CD14-positive monocyte (primary cell): Measurements from ENCODE around the gene HSDL1. TPM values are rescaled to one million over a fixed set of nuclear protein-coding genes. Genes with fewer than 3 reads are reported as not detected.

Experiments used
- DNase-seq, 3 donors: peaks; one replicate each; pipeline ENCODE4 v3.0.0-alpha.2; 2011 to 2022
- H2AFZ ChIP-seq: 2 replicates; pipeline ENCODE4 v1.6.0; 2012; ENCODE audit warnings: mild to moderate bottlenecking, low read depth, low read length, inconsistent platforms; ENCODE audit not compliant: insufficient read depth, poor library complexity, severe bottlenecking
- H3K27ac ChIP-seq, 2 donors: 1 replicate in 1 of 2; 2 replicates in 1 of 2; pipeline ENCODE4 v1.5.1; 2012 to 2013; ENCODE audit warnings: low read length in 2 of 2, control low read depth in 1 of 2, inconsistent platforms in 1 of 2, low read depth in 1 of 2, mild to moderate bottlenecking in 1 of 2
- H3K27me3 ChIP-seq, 2 donors: one replicate each; pipeline versions ENCODE4 v1.6.0 to v1.6.1; 2011 to 2013; ENCODE audit warnings: low read length in 2 of 2; ENCODE audit not compliant: control insufficient read depth in 2 of 2, insufficient read depth in 2 of 2
- H3K36me3 ChIP-seq, 2 donors: replicated peaks in 1 of 2; 1 replicate in 1 of 2; 2 replicates in 1 of 2; pipeline versions ENCODE4 v1.5.1 to v1.6.1; 2012 to 2013; ENCODE audit warnings: low read length in 2 of 2, control low read depth in 1 of 2, inconsistent platforms in 1 of 2, mild to moderate bottlenecking in 1 of 2; ENCODE audit not compliant: insufficient read depth in 2 of 2, control insufficient read depth in 1 of 2
- H3K4me1 ChIP-seq, 2 donors: 1 replicate in 1 of 2; 2 replicates in 1 of 2; pipeline versions ENCODE4 v1.5.1 to v1.6.1; 2012 to 2013; ENCODE audit warnings: low read length in 2 of 2, control low read depth in 1 of 2, inconsistent platforms in 1 of 2, mild to moderate bottlenecking in 1 of 2, moderate library complexity in 1 of 2; ENCODE audit not compliant: insufficient read depth in 2 of 2, control insufficient read depth in 1 of 2
- H3K4me2 ChIP-seq: replicated peaks from 2 replicates; pipeline ENCODE3; 2012; ENCODE audit warnings: low read length, moderate library complexity, mild to moderate bottlenecking; ENCODE audit not compliant: poor library complexity, severe bottlenecking; ENCODE audit errors: extremely low read depth
- H3K4me3 ChIP-seq, 3 experiments: fragments of 200-600 bp in 1 of 3; sonication (generic) in 1 of 3; replicated peaks in 1 of 3; 1 replicate in 2 of 3; 2 replicates in 1 of 3; pipeline ENCODE4 v1.5.1; 2011 to 2013; ENCODE audit warnings: low read length in 3 of 3, mild to moderate bottlenecking in 3 of 3, control low read depth in 2 of 3, low read depth in 2 of 3, inconsistent platforms in 1 of 3, moderate library complexity in 1 of 3
- H3K79me2 ChIP-seq: 2 replicates; pipeline ENCODE4 v1.6.0; 2012; ENCODE audit warnings: mild to moderate bottlenecking, control low read depth, inconsistent platforms, low read length, moderate library complexity; ENCODE audit not compliant: insufficient read depth
- H3K9ac ChIP-seq: 2 replicates; pipeline ENCODE4 v1.6.0; 2017; ENCODE audit warnings: low read length, mild to moderate bottlenecking; ENCODE audit not compliant: insufficient read depth, poor library complexity, severe bottlenecking
- H3K9me3 ChIP-seq, 2 donors: replicated peaks in 1 of 2; 1 replicate in 1 of 2; 2 replicates in 1 of 2; pipeline versions ENCODE4 v1.5.1 to v1.6.1; 2012 to 2013; ENCODE audit warnings: low read length in 2 of 2, control low read depth in 1 of 2; ENCODE audit not compliant: control insufficient read depth in 1 of 2, insufficient read depth in 1 of 2
- H4K20me1 ChIP-seq: 2 replicates; pipeline ENCODE4 v1.6.0; 2012; ENCODE audit warnings: mild to moderate bottlenecking, low read length, control low read depth, moderate library complexity; ENCODE audit not compliant: insufficient read depth
- H3K27ac Mint-ChIP-seq, 7 donors: one replicate each; pipeline ENCODE4 v1.8.0; 2020; ENCODE audit warnings: mild to moderate bottlenecking in 7 of 7, mixed read lengths in 7 of 7, moderate library complexity in 6 of 7, inconsistent platforms in 2 of 7
- H3K27me3 Mint-ChIP-seq, 3 donors: one replicate each; pipeline ENCODE4 v1.8.0; 2021 to 2022; ENCODE audit warnings: low read depth in 3 of 3, mild to moderate bottlenecking in 3 of 3, mixed read lengths in 3 of 3, moderate library complexity in 3 of 3, inconsistent platforms in 1 of 3
- H3K36me3 Mint-ChIP-seq, 2 donors: one replicate each; pipeline ENCODE4 v1.8.0; 2020; ENCODE audit warnings: mixed read lengths in 2 of 2, inconsistent platforms in 1 of 2, mild to moderate bottlenecking in 1 of 2
- H3K4me1 Mint-ChIP-seq: one replicate; pipeline ENCODE4 v1.8.0; 2020; ENCODE audit warnings: mild to moderate bottlenecking, mixed read lengths
- H3K4me3 Mint-ChIP-seq, 2 donors: one replicate each; pipeline ENCODE4 v1.8.0; 2020; ENCODE audit warnings: mild to moderate bottlenecking in 2 of 2, mixed read lengths in 2 of 2, moderate library complexity in 1 of 2
- H3K9me3 Mint-ChIP-seq, 7 donors: one replicate each; pipeline ENCODE4 v1.8.0; 2020 to 2022; ENCODE audit warnings: mixed read lengths in 7 of 7, mild to moderate bottlenecking in 6 of 7, moderate library complexity in 6 of 7, inconsistent platforms in 2 of 7
- CTCF ChIP-seq: fragments of 200-600 bp; IDR thresholded peaks from one replicate; pipeline ENCODE4 v1.8.0; 2022; ENCODE audit warnings: antibody characterized with exemption, mild to moderate bottlenecking
- WGBS: methylation state at CpG from one replicate; pipeline ENCODE4 v1.1.5; 2013; ENCODE audit warnings: missing lambda C conversion rate; ENCODE audit not compliant: insufficient coverage; 5-methylcytosine and 5-hydroxymethylcytosine counted together
- intact Hi-C, 2 donors: fragments of 100-400 bp; cut with micrococcal nuclease; formaldehyde crosslinking; loops; one replicate each; pipeline versions ENCODE4 v1.15.0 to v1.15.1; 2023
- polyA plus RNA-seq, 3 donors: library from polyadenylated mRNA; depleted of rRNA in 1 of 3; unstranded in 2 of 3; stranded (reverse) in 1 of 3; fragments of 300-500 nt in 2 of 3; fragments of >200 nt in 1 of 3; fragmentation: Illumina TruSeq in 2 of 3; gene quantifications; 1 replicate in 2 of 3; 2 replicates in 1 of 3; pipeline ENCODE4 v1.2.3, GENCODE V29; 2012 to 2021

The HSDL1 gene
- polyA plus RNA-seq, 3 donors = 7.3 to 13.3 (median 8.0) TPM

GRCh38 chr16:84161037-84161436, 16.1 kb upstream of the HSDL1 start:
- WGBS = 86% methylated on average over 9 of the region's 10 CpGs
- peaks cover 15 to 35% of the 10 kb centered on the region in 2 donors for H3K27me3 ChIP-seq
- Mint-ChIP-seq H3K36me3 (peaks cover 0 to 2% of the 10 kb centered on the region in 2 donors), H3K4me1 (no peaks in the 10 kb centered on the region), H3K27me3 (peaks cover 38 to 54% (median 40%) of the 10 kb centered on the region in 3 donors), H3K4me3 (no peak overlapping the region), H3K27ac (no peak overlapping the region), H3K9me3 (no peaks in the 10 kb centered on the region)
- no peak overlapping the region for H3K4me3 ChIP-seq
- no peaks in the 10 kb centered on the region for H4K20me1 ChIP-seq
- no peak overlapping the region for H3K9ac ChIP-seq
- H3K27ac ChIP-seq = no peak overlapping the region
- no peak overlapping the region for H3K4me2 ChIP-seq
- no peak for TF ChIP-seq CTCF
- H3K9me3 ChIP-seq = no peaks in the 10 kb centered on the region
- H2AFZ ChIP-seq = no peak overlapping the region
- H3K79me2 ChIP-seq = no peaks in the 10 kb centered on the region
- DNase-seq = no peak
- no peaks in the 10 kb centered on the region for H3K36me3 ChIP-seq
- intact Hi-C loops = no loop called here
- H3K4me1 ChIP-seq = no peaks in the 10 kb centered on the region

GRCh38 chr16:84159800-84160199, 14.8 kb upstream of the HSDL1 start:
- no peaks in the 10 kb centered on the region for H3K4me1 ChIP-seq
- no peak overlapping the region for H3K4me2 ChIP-seq
- no peak overlapping the region for H3K9ac ChIP-seq
- H3K36me3 Mint-ChIP-seq = peaks cover 0 to 2% of the 10 kb centered on the region in 2 donors
- intact Hi-C loops = no loop called here
- peaks cover 13 to 35% of the 10 kb centered on the region in 2 donors for H3K27me3 ChIP-seq
- H3K4me3 Mint-ChIP-seq = no peak overlapping the region
- no peak overlapping the region for H3K27ac ChIP-seq
- no peaks in the 10 kb centered on the region for H3K4me1 Mint-ChIP-seq
- no peaks in the 10 kb centered on the region for H3K9me3 ChIP-seq
- no peaks in the 10 kb centered on the region for H3K36me3 ChIP-seq
- no peak for TF ChIP-seq CTCF
- H3K27ac Mint-ChIP-seq = no peak overlapping the region
- DNase-seq = no peak
- no peak overlapping the region for H2AFZ ChIP-seq
- no CpG with 5 or more reads among the region's 1 CpG for WGBS
- H3K9me3 Mint-ChIP-seq = no peaks in the 10 kb centered on the region
- peaks cover 39 to 60% (median 45%) of the 10 kb centered on the region in 3 donors for H3K27me3 Mint-ChIP-seq
- no peaks in the 10 kb centered on the region for H4K20me1 ChIP-seq
- no peak overlapping the region for H3K4me3 ChIP-seq
- no peaks in the 10 kb centered on the region for H3K79me2 ChIP-seq
